SK-N-SH (cell line): ENCODE measurements around the gene C22orf15. TPM values are rescaled to one million over a fixed set of nuclear protein-coding genes. Genes with fewer than 3 reads are reported as not detected.

Experiments
- CTCF ChIA-PET: fragments of 300-600, 350-600 bp; formaldehyde crosslinking; extraction: SDS; loops from one replicate; lab custom pipeline; 2021; lab: Yijun Ruan, JAX
- POLR2A ChIA-PET: fragments of 350-600 bp; sonication (Branson Sonifier 250); formaldehyde crosslinking; extraction: SDS; loops from one replicate; lab custom pipeline; 2020; ENCODE audit warnings: antibody characterized with exemption, inconsistent platforms; lab: Yijun Ruan, JAX
- DNase-seq: peaks from one replicate; pipeline ENCODE4 v3.0.0; 2012
- H2AFZ ChIP-seq: fragments of 200-600 bp; sonication (generic); 2 replicates; pipeline ENCODE4 v1.8.1; 2016; ENCODE audit warnings: antibody characterized with exemption, mild to moderate bottlenecking, low read depth
- H3F3A ChIP-seq: fragments of 200-600 bp; sonication (generic); replicated peaks from 2 replicates; pipeline ENCODE3; 2016; ENCODE audit warnings: antibody characterized with exemption, mild to moderate bottlenecking; ENCODE audit not compliant: insufficient read depth
- H3K27ac ChIP-seq, 2 experiments: fragments of 200-500 bp in 1 of 2; fragments of 200-600 bp in 1 of 2; sonication (Bioruptor generic) in 1 of 2; sonication (generic), shearing (Covaris generic) in 1 of 2; 2 replicates each; pipeline versions ENCODE4 v1.5.1 to v1.6.1; 2014 to 2016; ENCODE audit warnings: low read depth in 2 of 2, inconsistent platforms in 1 of 2, low read length in 1 of 2, mild to moderate bottlenecking in 1 of 2, mixed read lengths in 1 of 2
- H3K27me3 ChIP-seq: fragments of 200-600 bp; sonication (generic), shearing (Covaris generic); 2 replicates; pipeline ENCODE4 v1.6.1; 2016; ENCODE audit warnings: mixed run types; ENCODE audit not compliant: insufficient read depth
- H3K36me3 ChIP-seq, 2 experiments: fragments of 200-500 bp in 1 of 2; fragments of 200-600 bp in 1 of 2; sonication (Bioruptor generic) in 1 of 2; sonication (generic) in 1 of 2; replicated peaks in 1 of 2; 2 replicates each; pipeline versions ENCODE3 to v1.5.1; 2014 to 2016; ENCODE audit warnings: low read length in 1 of 2, mild to moderate bottlenecking in 1 of 2; ENCODE audit not compliant: insufficient read depth in 2 of 2, control insufficient read depth in 1 of 2
- H3K4me1 ChIP-seq, 2 experiments: fragments of 200-500 bp in 1 of 2; fragments of 200-600 bp in 1 of 2; sonication (Bioruptor generic) in 1 of 2; sonication (generic), shearing (Covaris generic) in 1 of 2; 2 replicates each; pipeline versions ENCODE4 v1.5.1 to v1.6.1; 2014 to 2016; ENCODE audit warnings: low read depth in 1 of 2, low read length in 1 of 2, mixed run types in 1 of 2; ENCODE audit not compliant: insufficient read depth in 2 of 2, control insufficient read depth in 1 of 2
- H3K4me2 ChIP-seq: fragments of 200-600 bp; sonication (generic), shearing (Covaris generic); 2 replicates; pipeline ENCODE4 v1.6.1; 2017; ENCODE audit warnings: mixed run types
- H3K4me3 ChIP-seq, 2 experiments: fragments of 200-500 bp in 1 of 2; fragments of 200-600 bp in 1 of 2; sonication (Bioruptor generic) in 1 of 2; sonication (generic), shearing (Covaris generic) in 1 of 2; 2 replicates each; pipeline versions ENCODE4 v1.5.1 to v1.8.1; 2014 to 2016; ENCODE audit warnings: low read depth in 2 of 2, inconsistent platforms in 1 of 2, low read length in 1 of 2, mild to moderate bottlenecking in 1 of 2, mixed read lengths in 1 of 2, moderate library complexity in 1 of 2
- H3K79me2 ChIP-seq: fragments of 200-600 bp; sonication (generic); 2 replicates; pipeline ENCODE4 v1.8.1; 2017; ENCODE audit warnings: mild to moderate bottlenecking; ENCODE audit not compliant: insufficient read depth
- H3K9ac ChIP-seq: fragments of 200-600 bp; sonication (generic); 2 replicates; pipeline ENCODE4 v1.6.1; 2017; ENCODE audit warnings: mixed run types
- H3K9me2 ChIP-seq: fragments of 200-600 bp; sonication (generic); 2 replicates; pipeline ENCODE4 v1.6.1; 2017; ENCODE audit warnings: mixed run types
- H3K9me3 ChIP-seq: fragments of 200-600 bp; sonication (generic); 2 replicates; pipeline ENCODE4 v1.6.1; 2017; ENCODE audit warnings: mixed run types, mild to moderate bottlenecking, moderate library complexity
- H4K20me1 ChIP-seq: fragments of 200-600 bp; sonication (generic); 2 replicates; pipeline ENCODE4 v1.6.1; 2017; ENCODE audit warnings: mild to moderate bottlenecking, mixed run types; ENCODE audit not compliant: insufficient read depth
- CHD2 ChIP-seq: fragments of 150-350 bp; IDR thresholded peaks from 2 replicates; pipeline ENCODE4 v1.6.1; 2018; ENCODE audit warnings: low read length; ENCODE audit not compliant: partially characterized antibody
- EP300 ChIP-seq, 2 experiments: IDR thresholded peaks; 2 replicates each; pipeline versions ENCODE4 v1.4.0 to v1.6.1; 2012; ENCODE audit warnings: borderline replicate concordance in 1 of 2, low read depth in 1 of 2, low read length in 1 of 2
- FOSL2 ChIP-seq: IDR thresholded peaks from 2 replicates; pipeline ENCODE4 v1.4.0; 2012; ENCODE audit warnings: low read depth, mild to moderate bottlenecking, moderate library complexity, borderline replicate concordance
- GABPA ChIP-seq: IDR thresholded peaks from 2 replicates; pipeline ENCODE4 v1.4.0; 2012; ENCODE audit warnings: low read depth, mild to moderate bottlenecking
- GATA2 ChIP-seq: sonication (generic); formaldehyde crosslinking; IDR thresholded peaks from 2 replicates; pipeline ENCODE4 v1.5.0; 2020; ENCODE audit warnings: mild to moderate bottlenecking, missing genetic modification reagents
- POLR2AphosphoS5 ChIP-seq: IDR thresholded peaks from 2 replicates; pipeline ENCODE4 v1.6.1; 2012; ENCODE audit warnings: low read depth, low read length
- RCOR1 ChIP-seq: fragments of 150-350 bp; IDR thresholded peaks from 2 replicates; pipeline ENCODE4 v1.6.1; 2017; ENCODE audit warnings: antibody characterized with exemption, low read length
- TCF12 ChIP-seq: IDR thresholded peaks from 2 replicates; pipeline ENCODE4 v1.4.0; 2012
- YY1 ChIP-seq: IDR thresholded peaks from 2 replicates; pipeline ENCODE4 v1.4.0; 2012; ENCODE audit warnings: low read depth, mild to moderate bottlenecking
- WGBS: methylation state at CpG from one replicate; pipeline ENCODE4 v1.1.6; 2017; ENCODE audit warnings: low lambda C conversion rate; 5-methylcytosine and 5-hydroxymethylcytosine counted together
- polyA plus RNA-seq, 3 experiments: library from polyadenylated mRNA; depleted of rRNA; stranded (reverse); fragments of >200 nt; gene quantifications; 2 replicates each; pipeline ENCODE4 v1.2.3, GENCODE V29; 2012
- TF ChIP-seq, protein P1 (sequence below): IDR thresholded peaks from 2 replicates; pipeline ENCODE4 v1.6.1; 2012; ENCODE audit warnings: mild to moderate bottlenecking, low read depth, low read length, moderate library complexity
- TF ChIP-seq, protein P2 (sequence below): IDR thresholded peaks from 2 replicates; pipeline ENCODE4; 2012

Gene C22orf15
- polyA plus RNA-seq, 1 of the 3 experiments (the other 2 are of a cell fraction): 1.6 TPM

DNA sequence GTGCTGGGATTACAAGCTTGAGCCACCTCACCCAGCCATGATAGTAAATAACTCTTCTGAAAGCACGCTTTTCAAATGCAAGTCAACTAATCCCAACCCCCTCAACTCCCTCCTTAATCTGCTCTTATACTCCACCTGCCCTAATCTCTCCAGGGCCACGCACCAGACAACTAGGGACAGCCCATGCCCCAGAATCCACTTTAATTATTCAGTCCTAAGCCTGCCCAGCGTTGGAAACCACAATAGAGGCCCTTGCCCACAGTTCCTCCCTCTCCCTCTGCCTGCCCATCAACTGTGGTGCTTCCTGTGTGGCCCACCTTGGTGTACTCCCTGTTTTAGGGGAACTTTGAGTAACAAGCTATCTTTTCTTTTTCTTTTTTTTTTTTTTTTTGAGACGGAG, 5.9 kb upstream of the C22orf15 start:
- Histone ChIP-seq H3K27me3 (no peaks in the 10 kb centered on the region), H3K4me3 (no peak overlapping the region), H3F3A (no peaks in the 10 kb centered on the region), H3K79me2 (no peaks in the 10 kb centered on the region), H3K36me3 (no peaks in the 10 kb centered on the region), H3K4me1 (no peaks in the 10 kb centered on the region), H3K4me2 (no peak overlapping the region), H3K9ac (no peak overlapping the region), H3K9me2 (no peaks in the 10 kb centered on the region), H2AFZ (no peak overlapping the region), H4K20me1 (no peaks in the 10 kb centered on the region), H3K27ac (no peak overlapping the region), H3K9me3 (no peaks in the 10 kb centered on the region)
- DNase-seq: no peak
- CTCF ChIA-PET: interaction anchor here (0.6 to 3.7 kb wide), 3 partner anchors 11 to 354 kb away, joined by 3 to 24 read pairs (median 8); partner anchors contain the start of gene CHCHD10
- POLR2A ChIA-PET: no interaction called here
- WGBS: 71% methylated on average over 4 of the region's 4 CpGs
- TF ChIP-seq TCF12: no peak
- no peak for TF ChIP-seq YY1
- TF ChIP-seq, protein P1, sequence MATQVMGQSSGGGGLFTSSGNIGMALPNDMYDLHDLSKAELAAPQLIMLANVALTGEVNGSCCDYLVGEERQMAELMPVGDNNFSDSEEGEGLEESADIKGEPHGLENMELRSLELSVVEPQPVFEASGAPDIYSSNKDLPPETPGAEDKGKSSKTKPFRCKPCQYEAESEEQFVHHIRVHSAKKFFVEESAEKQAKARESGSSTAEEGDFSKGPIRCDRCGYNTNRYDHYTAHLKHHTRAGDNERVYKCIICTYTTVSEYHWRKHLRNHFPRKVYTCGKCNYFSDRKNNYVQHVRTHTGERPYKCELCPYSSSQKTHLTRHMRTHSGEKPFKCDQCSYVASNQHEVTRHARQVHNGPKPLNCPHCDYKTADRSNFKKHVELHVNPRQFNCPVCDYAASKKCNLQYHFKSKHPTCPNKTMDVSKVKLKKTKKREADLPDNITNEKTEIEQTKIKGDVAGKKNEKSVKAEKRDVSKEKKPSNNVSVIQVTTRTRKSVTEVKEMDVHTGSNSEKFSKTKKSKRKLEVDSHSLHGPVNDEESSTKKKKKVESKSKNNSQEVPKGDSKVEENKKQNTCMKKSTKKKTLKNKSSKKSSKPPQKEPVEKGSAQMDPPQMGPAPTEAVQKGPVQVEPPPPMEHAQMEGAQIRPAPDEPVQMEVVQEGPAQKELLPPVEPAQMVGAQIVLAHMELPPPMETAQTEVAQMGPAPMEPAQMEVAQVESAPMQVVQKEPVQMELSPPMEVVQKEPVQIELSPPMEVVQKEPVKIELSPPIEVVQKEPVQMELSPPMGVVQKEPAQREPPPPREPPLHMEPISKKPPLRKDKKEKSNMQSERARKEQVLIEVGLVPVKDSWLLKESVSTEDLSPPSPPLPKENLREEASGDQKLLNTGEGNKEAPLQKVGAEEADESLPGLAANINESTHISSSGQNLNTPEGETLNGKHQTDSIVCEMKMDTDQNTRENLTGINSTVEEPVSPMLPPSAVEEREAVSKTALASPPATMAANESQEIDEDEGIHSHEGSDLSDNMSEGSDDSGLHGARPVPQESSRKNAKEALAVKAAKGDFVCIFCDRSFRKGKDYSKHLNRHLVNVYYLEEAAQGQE: no peak
- TF ChIP-seq GATA2 (CRISPR knock-in tag): no peak
- no peak for TF ChIP-seq POLR2AphosphoS5
- TF ChIP-seq, protein P2, sequence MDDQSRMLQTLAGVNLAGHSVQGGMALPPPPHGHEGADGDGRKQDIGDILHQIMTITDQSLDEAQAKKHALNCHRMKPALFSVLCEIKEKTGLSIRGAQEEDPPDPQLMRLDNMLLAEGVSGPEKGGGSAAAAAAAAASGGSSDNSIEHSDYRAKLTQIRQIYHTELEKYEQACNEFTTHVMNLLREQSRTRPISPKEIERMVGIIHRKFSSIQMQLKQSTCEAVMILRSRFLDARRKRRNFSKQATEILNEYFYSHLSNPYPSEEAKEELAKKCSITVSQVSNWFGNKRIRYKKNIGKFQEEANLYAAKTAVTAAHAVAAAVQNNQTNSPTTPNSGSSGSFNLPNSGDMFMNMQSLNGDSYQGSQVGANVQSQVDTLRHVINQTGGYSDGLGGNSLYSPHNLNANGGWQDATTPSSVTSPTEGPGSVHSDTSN: no peak
- no peak for TF ChIP-seq CHD2
- no peak for TF ChIP-seq EP300 (IDR thresholded peaks at IDR 0.05; ENCODE audit: borderline replicate concordance in 1 of 2, low read depth in 1 of 2, low read length in 1 of 2)
- no peak for TF ChIP-seq GABPA
- TF ChIP-seq FOSL2: no peak
- TF ChIP-seq RCOR1: no peak

- ChIA-PET POLR2A (interaction anchor here (1.0 kb wide), 1 partner anchor 9 kb away, joined by 4 read pairs; the partner anchor contains the start of gene ZNF70), CTCF (interaction anchor here (0.7 to 3.7 kb wide), 3 partner anchors 8 to 90 kb away, joined by 3 to 24 read pairs (median 3); partner anchors contain the start of gene CHCHD10)
Measured at GRCh38 chr22:23759566-23759965, 3.2 kb upstream of the C22orf15 start.

More at GRCh38 chr22:23759566-23759965, 3.2 kb upstream of the C22orf15 start:
- Histone ChIP-seq H3K9me3 (no peaks in the 10 kb centered on the region), H3K4me3 (no peak overlapping the region), H4K20me1 (no peaks in the 10 kb centered on the region), H3K36me3 (no peaks in the 10 kb centered on the region), H3K4me1 (peaks cover 0 to 7% of the 10 kb centered on the region in 2 experiments; a peak in 2 of 4 replicates), H3K27me3 (no peaks in the 10 kb centered on the region), H3K79me2 (no peaks in the 10 kb centered on the region), H2AFZ (no peak overlapping the region), H3K9ac (no peak overlapping the region), H3F3A (no peaks in the 10 kb centered on the region), H3K27ac (no peak overlapping the region), H3K9me2 (no peaks in the 10 kb centered on the region), H3K4me2 (no peak overlapping the region)
- DNase-seq: no peak
- no peak for TF ChIP-seq YY1
- WGBS: 98% methylated on average over 4 of the region's 4 CpGs
